Esophagus muscularis mucosa (tissue), 4 donors: ENCODE measurements around the gene NIN.

Source experiments
- EP300 ChIP-seq: sonication (generic); formaldehyde crosslinking; IDR thresholded peaks from one replicate; pipeline ENCODE4 v1.6.1; 2017; ENCODE audit warnings: antibody characterized with exemption
- POLR2A ChIP-seq: fragments of 450-650 bp; IDR thresholded peaks from one replicate; pipeline ENCODE4 v1.6.1; 2017; ENCODE audit warnings: antibody characterized with exemption, moderate library complexity, mild to moderate bottlenecking, low read depth
- POLR2AphosphoS5 ChIP-seq, 2 donors: sonication (generic); formaldehyde crosslinking; IDR thresholded peaks; one replicate each; pipeline ENCODE4 v1.6.1; 2017; ENCODE audit warnings: antibody characterized with exemption in 2 of 2
- TF ChIP-seq, protein P1 (sequence below), 3 experiments: fragments of 200-600 bp in 2 of 3; fragments of 450-650 bp in 1 of 3; sonication (generic) in 2 of 3; IDR thresholded peaks; one replicate each; pipeline ENCODE4 v1.5.1; 2017 to 2019; ENCODE audit warnings: antibody characterized with exemption in 3 of 3, mild to moderate bottlenecking in 2 of 3, moderate library complexity in 1 of 3

DNA sequence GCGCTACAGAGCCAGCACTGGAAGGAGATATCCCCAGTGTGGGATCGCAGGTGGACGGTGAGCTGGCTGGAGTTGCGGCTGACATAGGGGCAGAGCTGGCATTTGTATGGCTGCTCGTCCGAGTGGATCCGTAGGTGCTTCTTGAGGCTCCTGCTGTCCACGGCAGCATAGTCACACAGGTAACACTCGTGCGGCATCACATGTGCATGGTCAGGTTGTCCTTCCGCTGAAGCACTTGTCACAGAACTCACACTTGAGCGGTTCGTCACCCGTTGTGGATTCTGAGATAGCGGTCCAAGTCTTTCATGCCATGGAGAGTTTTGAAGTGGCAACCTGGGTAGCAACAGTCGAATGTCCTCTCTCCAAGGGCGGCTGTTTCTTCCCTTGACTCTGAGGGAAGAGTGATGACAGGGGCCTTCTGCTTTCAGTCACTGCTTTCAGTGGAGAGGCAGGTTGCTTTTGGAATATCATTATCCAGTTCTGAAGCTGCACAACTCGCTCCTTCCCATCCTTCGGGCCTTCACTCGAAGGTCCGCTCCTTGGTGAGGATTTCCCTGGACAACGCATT lies 125.9 kb downstream of the NIN start:
- TF ChIP-seq, protein P1, sequence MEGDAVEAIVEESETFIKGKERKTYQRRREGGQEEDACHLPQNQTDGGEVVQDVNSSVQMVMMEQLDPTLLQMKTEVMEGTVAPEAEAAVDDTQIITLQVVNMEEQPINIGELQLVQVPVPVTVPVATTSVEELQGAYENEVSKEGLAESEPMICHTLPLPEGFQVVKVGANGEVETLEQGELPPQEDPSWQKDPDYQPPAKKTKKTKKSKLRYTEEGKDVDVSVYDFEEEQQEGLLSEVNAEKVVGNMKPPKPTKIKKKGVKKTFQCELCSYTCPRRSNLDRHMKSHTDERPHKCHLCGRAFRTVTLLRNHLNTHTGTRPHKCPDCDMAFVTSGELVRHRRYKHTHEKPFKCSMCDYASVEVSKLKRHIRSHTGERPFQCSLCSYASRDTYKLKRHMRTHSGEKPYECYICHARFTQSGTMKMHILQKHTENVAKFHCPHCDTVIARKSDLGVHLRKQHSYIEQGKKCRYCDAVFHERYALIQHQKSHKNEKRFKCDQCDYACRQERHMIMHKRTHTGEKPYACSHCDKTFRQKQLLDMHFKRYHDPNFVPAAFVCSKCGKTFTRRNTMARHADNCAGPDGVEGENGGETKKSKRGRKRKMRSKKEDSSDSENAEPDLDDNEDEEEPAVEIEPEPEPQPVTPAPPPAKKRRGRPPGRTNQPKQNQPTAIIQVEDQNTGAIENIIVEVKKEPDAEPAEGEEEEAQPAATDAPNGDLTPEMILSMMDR (IDR thresholded peaks at IDR 0.05), result no peak
- TF ChIP-seq POLR2A (no peak), POLR2AphosphoS5 (IDR thresholded peaks at IDR 0.05) (no peak), EP300 (no peak)
